Testis (tissue), 2 donors: Measurements from ENCODE around the gene NLGN1.

Source experiments
- CTCF ChIP-seq, 3 experiments: fragments of 450-650 bp in 2 of 3; fragments of 200-600 bp in 1 of 3; sonication (generic) in 1 of 3; IDR thresholded peaks; one replicate each; pipeline ENCODE4 v1.5.1; 2016 to 2019; ENCODE audit warnings: antibody characterized with exemption in 3 of 3, mild to moderate bottlenecking in 2 of 3, moderate library complexity in 1 of 3
- POLR2A ChIP-seq: fragments of 450-650 bp; IDR thresholded peaks from one replicate; pipeline ENCODE4 v1.6.1; 2017; ENCODE audit warnings: antibody characterized with exemption, mild to moderate bottlenecking, moderate library complexity

GRCh38 chr3:173685456-173685855 is 287.9 kb downstream of the NLGN1 start:
- no peak for TF ChIP-seq CTCF (IDR thresholded peaks at IDR 0.05)
- TF ChIP-seq POLR2A, result no peak
